Activated CD8-positive, alpha-beta memory T cell treated with anti-CD3 and anti-CD28 coated beads, Interleukin-2, amount 50 U/mL, for 48 hours (primary cell): Measurements from ENCODE around the gene AFF3.

Experiments used
- DNase-seq: peaks from one replicate; pipeline ENCODE4 v3.0.0-alpha.2; 2020

The AFF3 gene

DNA sequence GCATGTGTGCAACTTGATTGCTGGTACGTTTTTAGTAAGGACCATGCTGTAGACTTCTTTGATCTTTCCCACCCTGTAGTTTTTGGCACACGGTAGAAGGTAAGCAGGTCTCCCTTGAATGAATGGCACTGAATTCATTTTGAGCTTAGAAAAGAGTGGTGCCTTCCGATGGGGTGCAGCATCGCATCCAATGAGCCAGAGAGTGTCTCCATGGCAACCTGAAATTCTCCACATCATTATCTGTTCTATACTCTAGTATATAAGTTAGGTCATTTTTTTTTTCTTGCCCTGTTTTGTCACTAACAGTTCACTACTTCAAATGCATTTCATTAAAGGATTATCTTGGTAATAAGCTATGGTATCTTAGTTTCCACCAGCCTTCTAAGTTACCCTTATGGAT lies 571.4 kb downstream of the AFF3 start:
- no peak for DNase-seq

DNA sequence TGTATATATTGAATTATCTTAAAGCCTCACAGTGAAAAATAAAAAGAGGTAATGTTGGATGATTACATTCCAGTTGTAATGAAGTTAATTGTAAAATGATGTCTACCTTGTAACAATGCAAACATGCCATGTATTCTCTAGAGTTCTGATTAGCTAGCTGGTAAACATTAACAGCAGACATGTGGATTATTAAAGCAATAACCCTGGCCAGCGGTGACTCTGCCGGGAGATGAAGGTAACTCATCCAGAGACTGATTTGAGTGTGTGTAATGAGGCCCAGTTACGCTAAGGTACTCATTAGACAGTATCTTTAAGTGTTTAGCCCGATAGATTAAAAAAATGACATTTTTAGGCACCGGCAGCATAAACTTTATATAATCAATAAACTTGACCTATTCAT lies 573.0 kb downstream of the AFF3 start:
- no peak for DNase-seq

DNA sequence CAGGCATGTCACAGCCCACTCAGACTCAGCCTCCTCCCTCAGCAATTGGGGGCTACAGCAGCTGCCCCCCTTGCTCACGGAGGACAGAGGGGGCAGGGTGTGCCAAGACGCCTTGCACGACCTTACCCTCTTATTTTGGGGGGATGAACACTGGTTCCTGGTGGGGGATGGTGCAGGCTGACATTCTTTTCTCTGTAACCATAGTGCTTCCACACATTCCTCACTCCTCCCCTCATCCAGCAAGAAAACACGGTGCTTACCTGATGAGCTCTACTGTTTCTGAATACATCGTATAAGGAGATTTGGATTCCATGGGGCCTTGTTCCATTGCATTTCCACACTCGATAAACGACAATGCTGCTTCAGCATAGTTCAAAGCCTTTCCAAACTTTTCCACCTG lies 577.2 kb downstream of the AFF3 start:
- no peak for DNase-seq

- no peak for DNase-seq
These were observed 579.9 kb downstream of the AFF3 start for GRCh38 chr2:99562516-99562915.

- no peak for DNase-seq
These were observed 580.6 kb downstream of the AFF3 start for GRCh38 chr2:99561804-99562203.

GRCh38 chr2:99559075-99559662 lies 583.2 kb downstream of the AFF3 start:
- peak; percentile 99 for DNase-seq

DNA sequence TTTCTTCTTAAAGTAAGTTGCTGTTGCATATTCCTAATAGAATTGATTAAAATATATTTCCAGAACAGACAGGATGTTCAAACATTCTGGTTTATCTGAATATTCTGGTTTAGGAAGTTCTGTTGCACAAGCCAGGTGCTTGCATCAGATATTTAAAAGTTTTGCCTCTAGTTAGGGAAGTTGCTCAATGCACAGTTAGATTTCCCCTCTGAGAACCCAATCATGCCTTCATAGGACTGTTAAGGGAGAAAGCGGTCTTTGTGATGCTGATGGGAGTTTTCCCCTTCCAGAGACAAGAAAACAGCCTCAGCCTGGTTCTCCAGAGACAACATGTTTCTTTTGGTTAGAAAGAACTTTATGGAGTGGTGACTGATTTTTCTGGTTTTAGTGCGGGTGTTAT lies 587.0 kb downstream of the AFF3 start:
- no peak for DNase-seq

GRCh38 chr2:99554871-99555270 lies 587.5 kb downstream of the AFF3 start:
- DNase-seq: no peak

DNA sequence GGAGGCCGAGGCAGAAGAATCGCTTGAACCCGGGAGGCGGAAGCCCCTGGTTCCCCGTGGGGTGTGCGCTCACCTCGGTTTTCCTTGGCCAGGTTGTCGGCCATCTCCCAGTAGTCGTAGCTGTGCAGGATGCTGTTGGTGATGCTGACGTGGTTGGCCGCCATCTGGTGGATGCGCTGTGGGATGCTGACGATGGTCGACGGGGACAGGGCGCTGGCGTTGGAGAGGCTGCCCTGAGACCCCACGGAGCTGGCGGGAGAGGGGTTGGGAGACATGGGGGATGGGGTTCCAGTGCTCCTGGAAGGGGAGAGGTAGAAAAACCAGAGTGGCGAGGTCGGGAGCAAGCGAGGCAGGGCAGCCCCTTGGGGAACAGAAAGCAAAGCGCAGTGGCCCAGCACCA lies 588.2 kb downstream of the AFF3 start:
- no peak for DNase-seq

GRCh38 chr2:99552529-99552928 lies 589.9 kb downstream of the AFF3 start:
- no peak for DNase-seq

GRCh38 chr2:99550368-99550767 lies 592.0 kb downstream of the AFF3 start:
- no peak for DNase-seq

DNA sequence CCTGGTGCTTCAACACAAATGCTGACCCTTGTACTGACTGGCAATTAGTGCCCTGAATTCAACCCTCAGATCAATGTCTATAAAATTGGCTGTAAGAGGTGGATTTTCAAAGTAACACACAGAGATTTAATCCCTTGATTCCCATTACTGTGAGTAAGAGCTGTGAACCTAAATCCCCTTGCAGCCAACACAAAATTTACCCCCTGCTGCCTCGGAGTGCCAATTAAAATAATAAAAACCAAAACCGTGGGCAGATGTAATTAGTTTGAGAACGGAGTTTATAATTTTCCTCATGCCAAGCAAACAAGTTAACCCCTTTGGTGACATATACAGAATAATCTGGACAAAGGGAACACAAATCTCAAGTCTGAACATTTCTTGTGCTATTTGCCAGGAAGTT lies 596.8 kb downstream of the AFF3 start:
- DNase-seq: no peak

- DNase-seq: no peak
These were observed 597.3 kb downstream of the AFF3 start for GRCh38 chr2:99545066-99545465.

GRCh38 chr2:99544608-99545007 lies 597.8 kb downstream of the AFF3 start:
- no peak for DNase-seq

GRCh38 chr2:99543247-99543646 lies 599.1 kb downstream of the AFF3 start:
- no peak for DNase-seq

GRCh38 chr2:99537910-99538485 lies 604.4 kb downstream of the AFF3 start:
- no peak for DNase-seq

- DNase-seq: no peak
These were observed 618.3 kb downstream of the AFF3 start for GRCh38 chr2:99524056-99524455.

- DNase-seq: no peak
These were observed 620.2 kb downstream of the AFF3 start for GRCh38 chr2:99522157-99522556.

- no peak for DNase-seq
These were observed 621.6 kb downstream of the AFF3 start for GRCh38 chr2:99520813-99521212.

- no peak for DNase-seq
These were observed 622.2 kb downstream of the AFF3 start for GRCh38 chr2:99520195-99520594.

- DNase-seq: no peak
These were observed 628.0 kb downstream of the AFF3 start for GRCh38 chr2:99514357-99514756.

- DNase-seq: no peak
These were observed 630.2 kb downstream of the AFF3 start for GRCh38 chr2:99512181-99512591.

DNA sequence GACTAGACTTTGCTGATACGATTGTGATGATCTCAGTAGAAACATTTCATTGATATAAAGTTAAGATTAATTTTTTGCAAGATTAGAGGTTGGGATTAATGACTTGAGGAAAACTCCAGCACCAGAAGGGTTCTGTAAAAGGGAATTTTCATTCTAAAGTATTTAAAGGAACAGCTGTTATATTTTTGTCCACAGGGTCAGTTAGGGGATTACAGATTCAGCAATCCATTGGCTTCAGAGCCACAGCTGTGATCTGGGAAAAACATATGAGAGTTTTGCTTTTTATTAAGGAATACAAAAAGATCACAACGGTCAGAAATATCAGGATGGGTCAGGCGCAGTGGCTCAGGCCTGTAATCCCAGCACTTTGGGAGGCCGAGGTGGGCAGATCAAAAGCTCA lies 633.0 kb downstream of the AFF3 start:
- no peak for DNase-seq

GRCh38 chr2:99507937-99508818 lies 634.2 kb downstream of the AFF3 start:
- DNase-seq: no peak
